Measurements from ENCODE around the gene GREM1.

Gene GREM1

DNA sequence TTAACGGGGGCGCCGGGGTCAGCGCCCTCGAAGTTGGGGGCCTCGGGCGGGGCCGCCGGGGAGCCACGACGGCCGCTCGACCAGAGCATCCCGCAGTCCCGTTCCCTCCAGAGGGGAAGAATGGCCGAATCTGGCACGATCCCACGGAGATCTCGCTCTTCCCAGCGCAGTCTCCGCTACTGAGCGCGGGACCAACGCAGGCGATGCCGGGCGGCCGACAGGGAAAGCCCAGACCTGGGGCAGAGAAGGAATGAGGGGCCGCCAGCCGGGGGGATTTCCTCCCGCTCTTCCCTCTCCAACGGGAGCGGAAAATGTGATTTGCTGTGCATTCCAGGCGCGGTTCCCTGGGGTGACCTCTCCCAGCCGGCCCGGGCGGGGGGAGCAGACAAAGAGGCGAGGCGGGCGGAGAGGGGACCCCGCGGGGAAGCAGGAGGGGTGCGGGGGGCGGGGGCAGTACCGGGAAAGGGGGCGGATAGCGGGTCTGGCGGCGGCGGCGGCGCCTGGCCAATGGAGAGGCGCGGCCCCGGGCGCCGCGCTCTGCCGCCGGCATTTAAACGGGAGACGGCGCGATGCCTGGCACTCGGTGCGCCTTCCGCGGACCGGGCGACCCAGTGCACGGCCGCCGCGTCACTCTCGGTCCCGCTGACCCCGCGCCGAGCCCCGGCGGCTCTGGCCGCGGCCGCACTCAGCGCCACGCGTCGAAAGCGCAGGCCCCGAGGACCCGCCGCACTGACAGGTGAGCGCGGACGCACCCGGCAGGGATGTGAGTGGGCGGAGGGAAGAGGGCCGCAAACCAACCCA lies at the start of gene GREM1:
Gene GREM1, plus strand, starts transcription at position 579 of the 801 bp plus-strand sequence. CDS start 12,687 bp downstream, outside the sequence.
- DNase-seq, result peak in 1 of 2 experiments; percentile 3

- DNase-seq, result no peak
Observed at GRCh38 chr15:32668942-32669341, 48.9 kb upstream of the GREM1 start.

- DNase-seq, result no peak
Observed at GRCh38 chr15:32669896-32670611, 47.8 kb upstream of the GREM1 start.

- DNase-seq, result no peak
Observed at GRCh38 chr15:32670623-32671022, 47.2 kb upstream of the GREM1 start.

GRCh38 chr15:32671339-32672325 lies 46.2 kb upstream of the GREM1 start:
- DNase-seq, result no peak

DNA sequence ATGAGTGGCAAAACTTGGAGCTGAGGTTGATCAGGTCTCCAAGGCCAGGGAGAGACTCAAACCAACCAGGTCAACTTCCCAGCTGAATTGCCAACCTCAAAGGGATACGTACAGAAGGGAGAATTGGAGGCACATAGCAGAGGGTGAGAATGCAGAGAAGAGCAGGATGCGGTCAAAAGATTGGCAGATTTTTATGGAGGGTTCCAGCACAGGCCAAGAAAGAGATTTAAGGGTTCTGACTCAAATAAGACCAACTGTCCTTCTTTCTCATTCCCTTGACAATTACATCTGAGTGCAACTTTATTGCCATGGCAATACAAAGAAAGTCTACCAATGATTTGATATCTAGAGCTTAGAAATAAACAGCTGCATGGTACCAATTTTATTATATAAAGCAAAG lies 43.1 kb upstream of the GREM1 start:
- no peak for DNase-seq

DNA sequence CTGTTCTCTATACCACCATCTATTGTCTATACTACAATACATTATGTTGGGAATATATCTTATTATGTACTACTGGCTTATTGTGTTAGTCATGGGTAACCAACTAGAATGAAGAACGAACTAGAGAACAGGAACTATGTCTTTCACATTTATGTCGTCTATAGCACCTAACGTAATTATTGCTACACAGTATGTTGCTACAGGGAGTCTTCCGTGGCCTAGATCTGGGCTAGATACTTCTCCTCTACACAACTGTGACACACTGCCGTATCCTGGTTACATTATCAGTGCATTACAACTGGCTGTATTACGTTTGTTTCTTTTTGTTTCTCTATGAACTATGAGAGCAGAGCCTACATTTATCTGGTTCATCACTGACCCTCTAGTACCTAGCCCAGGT lies 42.3 kb upstream of the GREM1 start:
- DNase-seq, result no peak

DNA sequence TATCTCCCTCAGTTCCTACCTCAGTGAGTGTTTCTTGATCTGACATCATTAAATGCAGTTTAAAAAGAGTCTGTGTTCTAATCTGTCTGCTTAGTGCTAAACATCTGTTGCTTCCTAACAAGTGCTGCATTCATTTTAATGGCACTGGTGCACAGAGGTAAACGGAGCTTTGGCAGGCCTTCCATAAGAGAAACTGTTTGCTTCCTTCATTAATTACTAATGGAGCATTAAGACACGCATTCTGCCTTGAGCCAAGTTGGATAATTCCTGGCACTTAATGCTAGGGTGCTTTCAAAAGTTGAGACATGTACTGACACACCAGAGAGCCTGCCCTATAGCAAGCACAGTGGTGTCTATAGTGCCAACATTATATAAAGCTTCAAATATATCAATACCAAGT lies 41.6 kb upstream of the GREM1 start:
- no peak for DNase-seq

DNA sequence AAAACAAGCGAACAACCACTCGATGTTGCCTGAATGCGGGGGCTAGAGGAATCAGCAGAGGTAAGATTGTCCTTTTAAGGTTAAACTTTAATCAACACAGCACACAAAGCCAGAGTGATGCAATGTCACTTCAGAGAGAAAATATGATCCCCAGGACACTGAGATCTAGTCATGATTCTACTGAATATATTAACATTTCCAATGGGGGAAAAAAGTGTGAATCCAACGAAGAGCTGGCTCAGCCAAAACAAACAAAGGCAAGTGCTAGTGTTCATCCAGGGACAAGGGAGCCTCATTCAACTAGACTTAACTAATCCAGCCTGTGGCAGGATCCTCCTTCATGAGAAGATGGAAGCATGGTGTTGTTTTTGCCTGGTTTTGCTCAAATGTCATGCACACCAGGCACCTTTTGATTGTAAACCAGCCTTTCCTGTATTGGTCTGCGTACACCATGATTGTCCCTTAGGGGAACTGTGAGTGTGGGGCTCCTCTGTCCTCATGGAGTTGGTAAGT lies 40.5 kb upstream of the GREM1 start:
- DNase-seq, result no peak

DNA sequence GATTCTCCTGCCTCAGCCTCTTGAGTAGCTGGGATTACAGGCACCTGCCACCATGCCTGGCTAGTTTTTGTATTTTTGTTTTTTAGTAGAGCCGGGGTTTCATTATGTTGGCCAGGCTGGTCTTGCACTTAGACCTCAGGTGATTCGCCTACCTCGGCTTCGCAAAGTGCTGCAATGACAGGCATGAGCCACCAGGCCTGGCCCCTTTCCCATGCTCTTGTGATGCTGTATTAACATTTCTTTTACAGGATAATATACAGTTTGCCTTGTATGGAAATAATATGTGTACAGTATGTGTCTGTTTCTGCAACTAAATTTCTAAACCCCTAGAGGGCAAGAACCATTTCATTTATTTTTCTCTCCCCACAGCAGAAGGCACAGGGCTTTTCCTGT lies 38.5 kb upstream of the GREM1 start:
- no peak for DNase-seq

- DNase-seq, result no peak
Observed at GRCh38 chr15:32682569-32682968, 35.2 kb upstream of the GREM1 start.

DNA sequence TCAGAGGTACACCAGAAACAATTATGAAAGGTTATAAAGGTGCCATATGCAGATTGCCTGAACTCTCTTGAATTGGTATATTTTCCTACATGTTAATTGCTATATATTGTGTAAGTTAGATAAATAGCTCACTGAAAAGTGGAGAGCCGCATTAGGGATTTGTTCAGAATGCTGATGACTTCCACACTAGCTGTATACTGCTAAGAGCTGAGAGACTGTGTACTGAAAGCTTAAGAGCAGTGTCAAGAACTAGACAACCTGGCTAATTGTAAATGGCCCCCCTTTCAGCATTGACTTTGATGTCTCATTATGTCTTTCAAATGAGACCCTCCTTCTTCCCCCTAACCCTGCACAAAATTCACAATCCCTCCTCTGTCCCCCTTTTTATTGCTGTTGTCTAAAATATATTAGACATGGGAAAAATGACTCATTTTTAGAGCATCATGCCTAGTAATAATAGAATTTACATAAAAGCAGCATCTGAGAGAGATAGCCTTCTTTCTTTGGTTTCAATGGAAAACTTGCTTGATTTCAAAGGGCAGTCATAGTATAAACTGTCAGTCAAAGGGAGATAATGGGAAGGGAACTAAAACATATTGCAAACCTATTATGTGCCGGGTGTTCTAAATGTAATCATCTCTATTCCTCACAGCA lies 34.7 kb upstream of the GREM1 start:
- DNase-seq, result no peak

DNA sequence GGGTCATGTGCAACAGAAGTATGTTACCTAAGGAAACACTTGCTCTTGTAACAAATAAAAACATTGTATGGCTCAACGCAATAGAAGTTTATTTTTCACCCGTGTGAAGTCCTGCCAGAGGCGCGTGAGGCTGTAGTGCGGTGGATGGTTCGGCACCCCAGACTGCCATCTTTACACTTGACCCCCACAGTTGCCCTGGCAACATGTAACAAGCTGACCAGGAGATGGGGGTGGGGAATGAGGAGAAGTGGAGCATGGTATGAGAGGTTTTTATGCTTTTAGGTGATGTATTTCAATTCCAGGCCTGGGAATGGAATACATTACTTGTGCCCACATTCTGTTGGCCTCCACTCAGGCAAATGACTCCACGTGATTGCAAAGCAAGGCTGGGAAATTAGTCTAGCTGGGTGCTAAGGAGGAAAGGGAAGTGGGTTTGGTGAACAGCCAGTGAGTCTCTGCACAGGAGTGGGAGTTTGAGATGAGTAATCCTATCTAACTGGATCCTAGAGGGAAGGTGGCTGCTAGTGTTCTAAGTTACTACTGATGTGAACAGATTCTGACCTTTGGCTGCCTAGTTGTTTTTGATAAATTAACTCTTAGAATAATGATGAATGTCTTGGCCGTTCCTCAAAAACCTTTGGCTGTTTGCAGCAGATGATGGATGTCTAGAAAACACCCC lies 33.8 kb upstream of the GREM1 start:
- no peak for DNase-seq

DNA sequence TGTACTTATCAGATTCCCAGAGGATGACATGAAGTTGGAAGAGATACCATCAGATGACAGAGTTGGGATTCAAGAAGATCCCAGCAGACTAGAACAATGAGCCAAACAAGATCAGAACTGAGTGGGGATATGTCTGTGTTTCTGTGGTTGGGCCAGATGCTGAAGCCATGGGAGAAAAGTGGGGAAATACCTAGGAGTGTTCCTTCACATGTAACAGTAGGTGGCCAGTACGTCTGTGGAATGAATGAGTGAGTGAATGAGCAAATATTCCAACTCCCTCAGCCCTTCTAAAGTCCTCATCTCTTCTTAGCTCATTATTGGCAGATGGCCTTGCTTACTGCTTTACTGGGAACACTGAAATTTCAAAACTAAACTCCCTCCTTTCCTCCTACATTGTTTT lies 32.2 kb upstream of the GREM1 start:
- DNase-seq, result no peak

- no peak for DNase-seq
Observed at GRCh38 chr15:32687556-32687955, 30.2 kb upstream of the GREM1 start.

DNA sequence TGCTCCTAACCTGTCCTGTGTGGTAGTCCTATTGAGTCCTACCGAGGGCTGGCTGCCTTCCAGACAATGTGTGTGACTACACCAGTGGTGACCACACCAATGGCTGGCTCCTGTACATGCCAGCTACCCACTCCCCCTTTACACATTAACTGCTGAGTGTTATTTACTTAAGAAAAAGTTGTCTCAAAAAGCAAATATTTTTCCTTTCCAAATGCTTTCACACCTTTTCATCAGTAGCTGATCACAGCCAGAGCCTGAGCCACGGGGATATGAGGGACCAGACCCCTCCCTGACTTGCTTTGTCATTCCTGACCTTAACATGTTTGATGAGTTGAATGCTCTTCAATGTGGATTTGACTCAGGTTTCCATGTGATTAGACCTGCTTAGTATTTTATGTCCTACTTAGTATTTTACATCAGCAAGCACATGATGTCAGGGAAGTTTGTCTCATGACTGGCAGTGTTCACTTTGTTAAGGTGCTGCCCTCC lies 29.6 kb upstream of the GREM1 start:
- no peak for DNase-seq

DNA sequence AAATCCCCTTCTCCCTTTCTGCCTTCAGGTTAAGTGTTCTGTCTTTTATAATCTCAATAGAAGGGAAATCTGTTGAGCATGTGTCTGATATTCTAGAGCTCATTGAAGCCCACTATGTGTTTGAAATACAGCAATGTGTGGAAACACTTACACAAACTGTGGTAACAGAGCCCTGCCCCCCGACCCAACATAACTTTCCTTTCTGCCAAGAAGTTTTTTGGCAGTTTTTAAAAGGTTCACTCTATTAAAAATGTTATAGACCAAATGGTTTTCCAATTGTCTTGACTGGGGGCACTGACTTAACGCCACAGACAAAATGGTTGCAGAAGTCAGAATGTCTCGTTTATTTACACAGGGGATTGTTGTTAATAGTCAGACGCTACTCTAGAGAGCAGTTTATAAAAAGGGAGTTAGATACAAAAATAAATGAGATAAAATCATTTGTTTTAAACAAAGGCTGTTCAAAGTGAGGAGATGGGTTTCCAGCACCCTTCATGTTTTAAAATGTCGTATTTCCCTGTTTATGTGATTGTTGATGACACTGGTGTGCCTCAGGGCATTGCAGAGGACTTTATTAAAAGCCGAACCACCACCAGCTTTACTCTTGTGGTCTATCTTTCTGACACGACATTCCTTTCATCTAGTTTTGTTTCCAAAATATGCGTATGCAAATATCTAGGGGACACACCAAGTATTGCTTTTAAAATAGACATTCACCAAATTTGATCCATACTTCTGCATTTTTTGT lies 26.7 kb upstream of the GREM1 start:
- DNase-seq, result no peak

- DNase-seq, result no peak
Observed at GRCh38 chr15:32691689-32692038, 26.1 kb upstream of the GREM1 start.

- no peak for DNase-seq
Observed at GRCh38 chr15:32692286-32692685, 25.5 kb upstream of the GREM1 start.

DNA sequence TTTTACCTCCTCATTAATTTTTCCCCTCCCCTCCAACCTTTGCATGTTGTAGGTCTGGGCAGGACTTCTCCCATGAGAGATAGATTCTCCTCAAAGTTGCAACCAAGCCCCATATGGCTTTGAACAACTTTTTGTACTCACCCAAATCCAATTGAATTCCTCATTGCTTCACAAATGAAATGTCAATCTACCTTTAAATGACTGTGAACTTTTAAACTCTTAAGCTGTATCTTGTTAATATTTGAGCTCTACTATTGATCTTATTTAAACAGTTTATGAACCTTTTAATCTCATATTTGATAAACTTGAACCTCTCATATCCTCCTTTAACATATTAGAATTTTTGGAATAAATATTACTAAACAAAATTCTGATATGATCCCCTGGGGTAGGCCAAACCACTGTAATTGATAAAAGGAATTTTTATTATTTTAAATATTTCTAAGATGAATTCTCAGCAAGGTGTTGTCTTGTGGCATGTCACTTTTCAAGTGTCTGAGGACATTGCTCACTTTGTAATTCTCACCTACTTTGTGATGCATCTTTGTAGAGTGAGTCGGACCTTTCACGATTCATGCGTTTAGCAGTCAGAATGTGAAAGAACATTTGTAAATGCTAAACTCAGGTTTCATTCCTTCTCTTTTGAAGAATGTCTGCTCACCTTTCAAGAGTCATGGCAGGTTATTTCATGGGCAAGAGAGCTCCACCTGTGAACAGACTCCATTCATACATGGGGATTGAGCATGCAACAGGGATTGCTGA lies 23.4 kb upstream of the GREM1 start:
- DNase-seq, result no peak

Measured in activated CD4-positive, alpha-beta T cell treated with anti-CD3 and anti-CD28 coated beads, Interleukin-2, amount 50 U/mL, for 48 hours (primary cell).